Tibial nerve (tissue), 4 donors: ENCODE measurements around the gene PARD3B.

Experiments used
- CTCF ChIP-seq, 5 experiments: fragments of 200-600 bp in 3 of 5; fragments of 450-650 bp in 2 of 5; sonication (generic) in 3 of 5; IDR thresholded peaks; one replicate each; pipeline ENCODE4 v1.5.1; 2016 to 2019; ENCODE audit warnings: antibody characterized with exemption in 5 of 5, mild to moderate bottlenecking in 3 of 5, moderate library complexity in 2 of 5
- EP300 ChIP-seq, 2 donors: sonication (generic); formaldehyde crosslinking; IDR thresholded peaks; one replicate each; pipeline ENCODE4 v1.6.1; 2017; ENCODE audit warnings: antibody characterized with exemption in 2 of 2, mild to moderate bottlenecking in 1 of 2

GRCh38 chr2:205425102-205425501, 879.8 kb downstream of the PARD3B start:
- TF ChIP-seq CTCF (IDR thresholded peaks at IDR 0.05) (no peak), EP300 (IDR thresholded peaks at IDR 0.05) (no peak)
